NB4 (cell line): Measurements from ENCODE around the gene SAFB2.

Source experiments
- DNase-seq: peaks from one replicate; pipeline ENCODE4 v3.0.0; 2010; ENCODE audit warnings: low read depth
- H3K4me3 ChIP-seq: one replicate; pipeline ENCODE4 v1.5.1; 2011; ENCODE audit warnings: mild to moderate bottlenecking, low read depth, low read length, moderate library complexity
- CTCF ChIP-seq: IDR thresholded peaks from one replicate; pipeline ENCODE4 v1.5.1; 2012; ENCODE audit warnings: low read depth, low read length
- MYC ChIP-seq: IDR thresholded peaks from 2 replicates; pipeline ENCODE4 v1.6.1; 2011; ENCODE audit warnings: low read depth, low read length
- POLR2A ChIP-seq: IDR thresholded peaks from 2 replicates; pipeline ENCODE4 v1.6.1; 2011; ENCODE audit warnings: mild to moderate bottlenecking; ENCODE audit not compliant: insufficient read length; ENCODE audit errors: extremely low read depth
- TF ChIP-seq, protein P1 (sequence below): IDR thresholded peaks from 2 replicates; pipeline ENCODE4 v1.6.1; 2011; ENCODE audit warnings: low read depth, low read length

SAFB2 gene

DNA sequence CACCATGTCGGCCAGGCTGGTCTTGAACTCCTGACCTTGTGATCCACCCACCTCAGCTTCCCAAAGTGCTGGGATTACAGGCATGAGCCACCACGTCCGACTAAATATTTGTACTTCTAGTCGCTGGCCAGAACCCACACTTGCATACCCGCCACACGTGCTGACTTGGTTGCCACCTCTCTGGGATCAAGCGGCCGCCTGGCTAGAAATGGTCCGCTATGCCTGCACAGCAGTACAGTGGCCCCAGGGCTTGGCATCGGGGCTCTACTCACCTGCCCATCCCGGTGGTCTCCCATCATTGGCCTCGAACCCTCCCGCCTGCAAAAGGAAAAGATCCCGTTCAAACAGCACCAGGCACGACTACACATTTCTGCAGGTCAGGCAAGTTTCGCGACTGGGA, 31.1 kb downstream of the SAFB2 start:
- no peak for DNase-seq
- TF ChIP-seq POLR2A (no peak), MYC (no peak), CTCF (no peak)
- H3K4me3 ChIP-seq = no peak overlapping the region

GRCh38 chr19:5590865-5591154, 31.8 kb downstream of the SAFB2 start:
- no peak overlapping the region for H3K4me3 ChIP-seq
- TF ChIP-seq MYC (no peak), CTCF (no peak), POLR2A (no peak)
- TF ChIP-seq, protein P1, sequence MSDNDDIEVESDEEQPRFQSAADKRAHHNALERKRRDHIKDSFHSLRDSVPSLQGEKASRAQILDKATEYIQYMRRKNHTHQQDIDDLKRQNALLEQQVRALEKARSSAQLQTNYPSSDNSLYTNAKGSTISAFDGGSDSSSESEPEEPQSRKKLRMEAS = no peak
- no peak for DNase-seq

DNA sequence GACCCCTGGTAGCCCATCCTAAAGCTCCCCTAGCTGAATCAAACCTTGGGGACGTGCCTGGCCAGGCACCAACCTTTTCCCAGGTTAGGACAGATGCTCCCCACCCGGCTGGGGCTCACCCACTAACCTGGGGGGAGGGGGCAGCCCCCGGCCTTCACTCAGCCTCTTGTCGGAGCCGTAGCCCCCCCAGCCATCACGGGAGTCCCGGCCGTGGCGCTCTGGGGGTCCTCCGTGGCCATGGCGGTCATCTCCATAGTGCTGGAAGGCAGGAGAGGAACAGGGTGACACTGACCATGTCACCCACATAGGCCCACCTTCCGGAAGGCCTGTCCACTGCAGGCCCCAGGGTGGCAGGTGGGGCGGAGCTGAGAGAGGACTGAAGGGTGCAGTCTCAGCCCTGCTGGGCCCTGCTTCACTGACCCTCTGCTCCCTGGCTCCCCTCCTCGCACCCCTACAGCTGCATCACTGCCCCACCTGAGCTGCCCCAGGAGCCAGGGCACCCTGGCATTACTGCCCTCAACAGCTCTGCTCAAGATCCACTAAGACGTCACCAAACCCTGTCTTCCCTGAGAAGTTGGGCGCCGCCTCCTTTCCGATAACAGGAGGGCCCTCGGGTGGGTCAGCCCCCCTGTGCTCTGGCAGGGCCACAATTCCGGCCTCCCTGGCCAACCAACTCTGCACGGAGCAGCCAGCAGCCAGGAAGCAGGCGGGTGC, 32.3 kb downstream of the SAFB2 start:
- H3K4me3 ChIP-seq = no peak overlapping the region
- TF ChIP-seq, protein P1 = no peak
- no peak for TF ChIP-seq CTCF
- no peak for TF ChIP-seq POLR2A
- TF ChIP-seq MYC = no peak
- no peak for DNase-seq

DNA sequence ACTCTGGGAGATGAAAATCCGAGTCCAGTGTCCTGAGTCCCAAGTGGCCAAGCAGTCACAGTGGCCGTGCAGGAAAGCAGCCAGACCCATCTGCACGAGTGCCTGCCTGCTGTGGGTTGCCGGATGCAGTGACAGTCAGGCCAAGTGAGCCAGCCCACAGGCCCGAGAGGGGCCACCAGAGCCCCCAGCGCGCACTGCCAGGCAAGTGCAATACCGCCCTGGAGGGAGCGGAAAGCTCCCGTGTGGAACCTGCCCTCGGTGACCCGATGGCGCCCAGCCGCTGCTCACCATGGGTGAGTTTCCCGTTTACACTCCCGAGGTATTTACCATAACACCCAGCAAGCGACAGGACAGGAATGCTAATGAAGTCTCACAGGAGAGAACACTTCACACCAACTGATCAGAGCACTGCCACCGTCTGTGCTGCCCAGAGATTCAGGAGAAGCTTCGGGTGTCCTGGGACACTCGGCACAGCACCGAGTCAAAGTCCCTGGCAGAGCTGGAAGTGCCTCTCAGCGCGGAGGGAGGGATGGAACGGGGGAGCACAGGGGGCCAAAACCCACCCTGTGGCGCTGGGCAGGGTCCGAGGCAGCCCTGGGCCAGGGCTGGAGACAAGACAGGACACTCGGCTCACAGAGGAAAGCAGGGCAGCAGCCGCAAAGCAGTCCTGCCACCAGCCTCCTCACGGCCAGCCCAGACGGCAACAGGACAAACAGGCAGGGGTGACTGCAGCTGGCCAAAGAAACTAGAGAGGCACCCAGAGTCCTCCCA, 33.5 kb downstream of the SAFB2 start:
- no peak overlapping the region for H3K4me3 ChIP-seq
- no peak for DNase-seq
- TF ChIP-seq, protein P1 = no peak
- TF ChIP-seq MYC (no peak), CTCF (no peak), POLR2A (no peak)

GRCh38 chr19:5588441-5588840, 34.1 kb downstream of the SAFB2 start:
- no peak overlapping the region for H3K4me3 ChIP-seq
- DNase-seq = no peak
- TF ChIP-seq MYC = no peak
- TF ChIP-seq, protein P1 = no peak
- no peak for TF ChIP-seq CTCF
- no peak for TF ChIP-seq POLR2A
